Effector memory CD4-positive, alpha-beta T cell (primary cell): ENCODE data around the gene FBXL7.
"Not testable (repeated sequence)": the region's sequence is repeated elsewhere in the genome, so short reads cannot be mapped to it uniquely, and the experiment has no call there.

Experiments used
- DNase-seq, 3 donors: peaks; one replicate each; pipeline ENCODE4 v3.0.0-alpha.2; 2020
- H3K27ac ChIP-seq: 2 replicates; pipeline ENCODE4 v1.7.0; 2013; ENCODE audit warnings: mild to moderate bottlenecking, low read length, moderate library complexity; ENCODE audit not compliant: insufficient read depth, poor library complexity, severe bottlenecking
- H3K27me3 ChIP-seq: replicated peaks from 2 replicates; pipeline ENCODE4 v1.7.0; 2013; ENCODE audit warnings: mild to moderate bottlenecking, low read length; ENCODE audit not compliant: insufficient read depth, control insufficient read depth, poor library complexity, severe bottlenecking
- H3K36me3 ChIP-seq: 2 replicates; pipeline ENCODE4 v1.7.0; 2013; ENCODE audit warnings: mild to moderate bottlenecking, low read length, moderate library complexity; ENCODE audit not compliant: control insufficient read depth, insufficient read depth
- H3K4me1 ChIP-seq: 2 replicates; pipeline ENCODE4 v1.7.0; 2013; ENCODE audit warnings: low read length, mild to moderate bottlenecking; ENCODE audit not compliant: control insufficient read depth, insufficient read depth, poor library complexity, severe bottlenecking
- H3K4me3 ChIP-seq: 2 replicates; pipeline ENCODE4 v1.7.0; 2013; ENCODE audit warnings: low read length, low read depth, mild to moderate bottlenecking; ENCODE audit not compliant: insufficient read depth, poor library complexity, severe bottlenecking
- H3K9me3 ChIP-seq: 2 replicates; pipeline ENCODE4 v1.7.0; 2013; ENCODE audit warnings: mild to moderate bottlenecking, low read length, moderate library complexity; ENCODE audit not compliant: control insufficient read depth

FBXL7 gene

GRCh38 chr5:15837551-15838289 lies 337.7 kb downstream of the FBXL7 start:
- Histone ChIP-seq H3K27me3 (no peaks in the 10 kb centered on the region), H3K4me1 (no peaks in the 10 kb centered on the region), H3K27ac (no peak overlapping the region), H3K4me3 (no peak overlapping the region), H3K9me3 (no peaks in the 10 kb centered on the region), H3K36me3 (no peaks in the 10 kb centered on the region)
- no peak for DNase-seq

DNA sequence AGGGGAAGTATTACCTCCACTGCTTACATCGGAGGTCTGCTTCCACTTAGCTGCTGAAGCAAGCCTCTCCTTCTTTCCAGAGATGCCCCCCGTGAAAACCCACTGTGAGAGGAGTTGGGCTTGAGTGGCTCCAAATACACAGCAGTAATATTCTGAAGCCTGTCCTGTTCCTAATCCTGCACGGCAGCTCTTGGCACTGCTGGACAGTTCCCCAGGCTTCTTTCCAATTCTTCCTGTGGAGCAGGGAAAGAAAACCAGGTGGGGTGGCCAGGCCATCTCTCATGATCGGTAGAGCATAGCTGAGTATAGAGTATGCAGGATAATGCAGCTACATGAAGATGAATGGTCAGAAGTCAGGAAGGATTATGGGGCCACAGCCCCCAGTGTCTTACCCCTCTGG lies 344.3 kb downstream of the FBXL7 start:
- Histone ChIP-seq H3K4me1 (no peaks in the 10 kb centered on the region), H3K4me3 (no peak overlapping the region), H3K9me3 (no peaks in the 10 kb centered on the region), H3K27me3 (no peaks in the 10 kb centered on the region), H3K36me3 (no peaks in the 10 kb centered on the region), H3K27ac (no peak overlapping the region)
- no peak for DNase-seq

DNA sequence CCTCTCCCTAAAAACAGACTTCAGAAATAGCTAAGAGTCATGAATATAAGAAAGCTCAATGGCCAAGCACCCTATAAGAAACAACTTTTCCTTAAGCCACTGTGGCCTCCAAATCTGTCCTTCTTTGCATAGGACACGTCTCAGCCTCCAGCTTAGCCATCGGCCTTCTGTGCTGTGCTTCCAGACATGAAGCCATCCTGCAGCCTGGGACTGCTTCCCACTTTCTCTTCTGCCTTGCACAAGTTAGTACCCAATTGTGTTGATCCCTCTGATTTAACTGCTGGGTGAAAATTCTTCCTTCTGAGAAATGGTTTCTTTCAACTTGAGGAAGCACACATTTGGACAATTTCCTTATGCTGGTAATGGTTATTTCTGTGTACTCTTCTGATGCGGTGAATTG lies 344.9 kb downstream of the FBXL7 start:
- H3K9me3 ChIP-seq = no peaks in the 10 kb centered on the region
- no peaks in the 10 kb centered on the region for H3K36me3 ChIP-seq

GRCh38 chr5:15850536-15850935 lies 350.6 kb downstream of the FBXL7 start:
- no peak overlapping the region for H3K27ac ChIP-seq
- H3K27me3 ChIP-seq = no peaks in the 10 kb centered on the region
- H3K4me3 ChIP-seq = no peak overlapping the region
- no peaks in the 10 kb centered on the region for H3K4me1 ChIP-seq
- DNase-seq = no peak
- H3K36me3 ChIP-seq = no peaks in the 10 kb centered on the region
- H3K9me3 ChIP-seq = no peaks in the 10 kb centered on the region

More for the DNA sequence above, 344.9 kb downstream of the FBXL7 start:
- Histone ChIP-seq H3K4me1 (no peaks in the 10 kb centered on the region), H3K4me3 (no peak overlapping the region), H3K27ac (no peak overlapping the region), H3K27me3 (no peaks in the 10 kb centered on the region)
- no peak for DNase-seq

DNA sequence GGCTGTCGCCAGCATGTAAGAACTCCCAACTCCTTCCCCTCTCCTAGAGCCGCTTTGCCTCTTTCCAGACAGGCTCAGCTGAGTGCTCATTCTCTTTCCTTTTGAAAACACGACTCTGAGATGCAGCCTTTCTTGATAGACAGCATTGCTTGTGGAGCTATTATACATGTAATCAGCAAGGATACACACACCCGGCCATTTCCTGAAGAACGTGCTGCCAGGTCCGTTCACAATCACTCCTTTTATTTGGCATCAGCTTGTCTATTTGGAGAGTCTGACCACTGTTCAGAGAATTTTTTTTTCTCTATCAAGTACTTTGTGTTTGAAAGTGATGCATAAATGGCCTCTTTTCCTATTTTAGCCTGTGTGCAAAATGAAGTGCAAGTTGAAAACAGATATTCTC lies 351.0 kb downstream of the FBXL7 start:
- no peaks in the 10 kb centered on the region for H3K4me1 ChIP-seq
- no peaks in the 10 kb centered on the region for H3K9me3 ChIP-seq
- H3K27ac ChIP-seq = no peak overlapping the region
- DNase-seq = no peak
- no peak overlapping the region for H3K4me3 ChIP-seq
- no peaks in the 10 kb centered on the region for H3K36me3 ChIP-seq
- no peaks in the 10 kb centered on the region for H3K27me3 ChIP-seq

GRCh38 chr5:15852217-15852616 lies 352.2 kb downstream of the FBXL7 start:
- Histone ChIP-seq H3K9me3 (no peaks in the 10 kb centered on the region), H3K4me3 (no peak overlapping the region), H3K27me3 (no peaks in the 10 kb centered on the region), H3K27ac (no peak overlapping the region), H3K36me3 (no peaks in the 10 kb centered on the region), H3K4me1 (no peaks in the 10 kb centered on the region)
- no peak for DNase-seq

DNA sequence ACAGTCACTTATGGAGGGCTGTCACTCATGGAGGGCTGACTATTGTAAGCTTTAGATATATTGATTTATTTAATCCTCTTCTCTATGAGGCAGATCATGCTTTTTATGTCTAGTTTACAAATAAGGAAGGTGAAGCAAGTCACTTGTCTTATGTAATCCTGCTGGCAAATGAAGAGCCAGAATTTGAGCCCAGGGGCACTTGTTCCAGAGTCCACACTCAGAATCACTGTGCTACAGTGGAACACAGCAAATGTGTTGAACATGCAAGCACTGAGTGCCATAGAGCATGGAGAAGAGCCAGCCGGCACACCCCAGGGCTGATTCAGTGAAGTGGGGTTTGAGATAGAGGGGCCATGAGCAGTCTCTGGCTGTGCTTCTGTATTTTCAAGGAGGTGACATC lies 353.0 kb downstream of the FBXL7 start:
- Histone ChIP-seq H3K4me1 (no peaks in the 10 kb centered on the region), H3K27me3 (no peaks in the 10 kb centered on the region), H3K4me3 (no peak overlapping the region), H3K27ac (no peak overlapping the region), H3K9me3 (no peaks in the 10 kb centered on the region), H3K36me3 (no peaks in the 10 kb centered on the region)
- no peak for DNase-seq

- Histone ChIP-seq H3K9me3 (no peaks in the 10 kb centered on the region), H3K4me1 (no peaks in the 10 kb centered on the region), H3K4me3 (no peak overlapping the region), H3K36me3 (no peaks in the 10 kb centered on the region), H3K27ac (no peak overlapping the region), H3K27me3 (no peaks in the 10 kb centered on the region)
- DNase-seq = no peak
Observed at GRCh38 chr5:15858326-15858725, 358.3 kb downstream of the FBXL7 start.

DNA sequence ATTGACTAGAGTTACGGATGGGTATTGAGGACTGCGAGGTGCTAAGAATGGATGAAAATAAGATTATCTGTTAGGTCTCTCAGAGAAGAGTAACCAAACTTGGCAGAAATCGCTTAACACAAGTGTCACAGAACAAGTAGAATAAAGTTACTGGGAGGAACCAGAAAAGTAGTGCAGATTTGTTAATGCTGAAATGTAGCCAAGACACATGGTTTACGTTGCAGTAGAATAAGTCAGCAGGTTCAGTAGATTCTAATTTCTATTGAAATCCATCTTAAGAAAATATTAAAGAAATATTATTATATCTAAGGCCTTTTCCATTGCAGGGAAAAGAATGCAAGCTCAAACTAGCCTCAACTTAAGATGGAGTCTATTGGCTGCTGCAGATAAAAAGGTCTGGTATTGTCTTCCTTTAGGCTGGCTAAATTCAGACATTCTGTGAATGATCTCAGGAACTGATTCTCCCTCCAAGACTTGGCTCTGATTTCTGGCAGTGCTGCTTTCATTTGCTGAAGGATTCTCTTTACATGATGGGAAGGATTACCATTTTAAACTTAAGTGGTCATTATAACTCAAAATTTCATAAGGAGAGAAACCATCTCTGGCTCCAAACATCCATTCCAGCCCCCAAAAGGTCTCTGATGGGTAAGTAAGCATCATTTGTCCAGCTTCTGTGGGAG lies 364.7 kb downstream of the FBXL7 start:
- no peaks in the 10 kb centered on the region for H3K9me3 ChIP-seq
- no peaks in the 10 kb centered on the region for H3K36me3 ChIP-seq
- no peak overlapping the region for H3K4me3 ChIP-seq
- no peaks in the 10 kb centered on the region for H3K4me1 ChIP-seq
- H3K27ac ChIP-seq = no peak overlapping the region
- no peaks in the 10 kb centered on the region for H3K27me3 ChIP-seq
- no peak for DNase-seq

DNA sequence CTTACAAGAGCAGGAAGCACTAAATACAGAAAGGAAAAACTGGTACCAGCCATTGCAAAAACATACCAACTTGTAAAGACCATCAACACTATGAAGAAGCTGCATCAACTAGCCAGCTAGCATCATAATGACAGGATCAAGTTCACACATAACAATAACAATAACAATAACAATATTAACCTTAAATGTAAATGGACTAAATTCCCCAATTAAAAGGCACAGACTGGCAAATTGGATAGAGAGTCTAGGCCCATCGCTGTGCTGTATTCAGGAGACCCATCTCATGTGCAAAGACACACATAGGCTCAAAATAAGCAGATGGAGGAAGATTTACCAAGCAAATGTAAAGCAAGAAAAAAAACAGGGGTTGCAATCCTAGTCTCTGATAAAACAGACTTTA lies 372.3 kb downstream of the FBXL7 start:
- not testable (repeated sequence) for H3K27ac ChIP-seq, H3K4me3 ChIP-seq, DNase-seq, H3K27me3 ChIP-seq, H3K4me1 ChIP-seq, H3K36me3 ChIP-seq, H3K9me3 ChIP-seq
